GM19463 (cell line): ENCODE data around the gene C10orf95.

Experiments used
- ATAC-seq: cut with Tn5 transposase; IDR thresholded peaks from one replicate; pipeline ENCODE4 v1.9.1; 2021; ENCODE audit warnings: mild to moderate bottlenecking, moderate library complexity; ENCODE audit not compliant: unreplicated experiment

Gene C10orf95

GRCh38 chr10:102435529-102436233, 15.7 kb downstream of the C10orf95 start:
- ATAC-seq, result no peak

GRCh38 chr10:102435133-102435497, 16.2 kb downstream of the C10orf95 start:
- no peak for ATAC-seq

- no peak for ATAC-seq
Observed at GRCh38 chr10:102434394-102435132, 16.8 kb downstream of the C10orf95 start.

- no peak for ATAC-seq
Observed at GRCh38 chr10:102433619-102434046, 17.7 kb downstream of the C10orf95 start.

- peak; percentile 91 for ATAC-seq
Observed at GRCh38 chr10:102432162-102432950, 19.0 kb downstream of the C10orf95 start, which contains the start of gene CUEDC2. TSS of gene CUEDC2 (minus strand) at chr10:102432574. CDS start at chr10:102425188, 7,386 bp downstream.

DNA sequence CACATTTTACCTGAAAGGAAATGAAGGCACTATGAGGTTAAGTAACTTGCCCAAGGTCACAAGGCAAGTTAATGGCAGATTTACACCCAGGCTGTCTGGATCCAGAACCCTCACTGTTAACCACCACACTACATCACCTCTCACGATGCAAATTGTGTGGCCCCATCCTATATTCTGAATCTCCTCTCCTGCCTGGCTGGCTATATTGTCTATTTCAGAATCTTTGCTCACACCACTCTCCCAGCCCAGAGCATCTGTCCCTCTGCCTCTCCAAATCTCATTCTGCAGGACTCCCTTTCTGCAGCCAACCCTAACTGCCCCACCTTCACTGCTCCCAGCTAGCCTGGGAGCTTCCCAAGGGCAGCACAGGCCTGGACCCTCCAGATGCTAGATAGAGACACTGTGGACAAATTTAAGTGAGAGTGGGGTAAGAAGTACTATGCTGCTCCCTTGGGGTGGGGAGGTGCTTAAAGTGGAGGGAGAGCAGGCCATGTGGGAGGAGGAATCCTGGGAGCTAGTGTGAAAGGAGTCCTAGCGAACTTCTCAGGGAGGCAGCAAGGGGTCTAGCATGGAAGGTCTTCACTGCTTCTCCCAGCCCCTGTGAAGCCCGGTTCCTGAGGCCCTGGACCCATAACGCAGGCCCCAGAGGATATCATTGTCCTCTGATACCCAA, 19.8 kb downstream of the C10orf95 start:
- ATAC-seq, result no peak

DNA sequence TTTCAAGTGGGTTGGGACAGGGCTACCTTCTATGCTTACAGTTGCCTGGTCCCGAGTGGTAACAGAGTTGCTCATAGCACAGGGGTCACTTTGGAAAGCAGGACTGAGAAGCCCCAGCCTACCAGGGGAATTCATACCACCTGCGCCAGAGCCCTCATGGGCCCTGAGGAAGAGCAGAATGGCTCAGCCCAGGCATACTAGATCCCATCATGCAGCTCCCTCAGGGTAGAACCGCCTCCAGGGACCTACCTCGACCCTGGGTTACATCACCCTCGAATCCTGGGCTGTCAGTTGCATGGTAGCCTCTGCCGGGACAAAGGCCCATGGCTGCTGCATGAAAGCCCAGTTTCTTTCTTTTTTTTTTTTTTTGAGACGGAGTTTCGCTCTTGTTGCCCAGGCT, 21.9 kb downstream of the C10orf95 start:
- no peak for ATAC-seq

GRCh38 chr10:102426803-102427287, 24.5 kb downstream of the C10orf95 start:
- ATAC-seq, result no peak

DNA sequence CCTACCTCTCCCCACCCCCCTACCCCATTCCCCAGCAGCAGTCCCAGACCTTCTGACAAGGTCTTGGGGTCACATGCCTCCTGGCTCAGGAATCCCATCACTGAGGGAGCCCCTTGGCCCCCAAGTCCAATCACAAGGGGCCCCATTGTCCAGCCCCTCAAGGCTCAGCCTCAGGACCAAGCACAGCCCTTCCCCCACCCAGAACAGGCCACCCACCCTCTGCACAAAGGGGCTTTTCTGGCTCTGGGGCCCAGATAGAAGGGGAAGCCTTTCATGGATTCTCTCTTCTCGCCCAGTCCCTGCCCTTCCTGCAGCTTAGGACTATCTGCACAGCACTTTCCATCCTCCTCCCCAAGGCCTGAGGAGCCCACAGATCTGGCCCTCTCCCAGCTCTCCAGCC, 25.9 kb downstream of the C10orf95 start:
- no peak for ATAC-seq

GRCh38 chr10:102424916-102425315, 26.4 kb downstream of the C10orf95 start:
- no peak for ATAC-seq

GRCh38 chr10:102424145-102424544, 27.2 kb downstream of the C10orf95 start:
- ATAC-seq, result no peak

- no peak for ATAC-seq
Observed at GRCh38 chr10:102423372-102423968, 27.9 kb downstream of the C10orf95 start.

GRCh38 chr10:102422545-102423129, 28.7 kb downstream of the C10orf95 start:
- ATAC-seq, result no peak

- no peak for ATAC-seq
Observed at GRCh38 chr10:102421757-102422512, 29.4 kb downstream of the C10orf95 start.

GRCh38 chr10:102421507-102421756, 29.9 kb downstream of the C10orf95 start:
- no peak for ATAC-seq

- ATAC-seq, result peak; percentile 75
Observed at GRCh38 chr10:102420714-102421506, 30.4 kb downstream of the C10orf95 start, which contains the start of gene FBXL15. TSS of gene FBXL15 (plus strand) at chr10:102420836. CDS start at chr10:102421130, 294 bp downstream.

GRCh38 chr10:102420181-102420713, 31.1 kb downstream of the C10orf95 start:
- no peak for ATAC-seq
